Neural progenitor cell (in vitro differentiated cells): ENCODE results near the gene ADRB1.

Experiments used
- EZH2 ChIP-seq: fragments of 200-600 bp; sonication (generic); IDR thresholded peaks from 2 replicates; pipeline ENCODE4 v1.6.1; 2017; ENCODE audit warnings: antibody characterized with exemption, mild to moderate bottlenecking, moderate library complexity
- TF ChIP-seq, protein P1 (sequence below): fragments of 200-600 bp; sonication (generic); IDR thresholded peaks from 2 replicates; pipeline ENCODE4 v1.5.1; 2017; ENCODE audit warnings: antibody characterized with exemption, mild to moderate bottlenecking

DNA sequence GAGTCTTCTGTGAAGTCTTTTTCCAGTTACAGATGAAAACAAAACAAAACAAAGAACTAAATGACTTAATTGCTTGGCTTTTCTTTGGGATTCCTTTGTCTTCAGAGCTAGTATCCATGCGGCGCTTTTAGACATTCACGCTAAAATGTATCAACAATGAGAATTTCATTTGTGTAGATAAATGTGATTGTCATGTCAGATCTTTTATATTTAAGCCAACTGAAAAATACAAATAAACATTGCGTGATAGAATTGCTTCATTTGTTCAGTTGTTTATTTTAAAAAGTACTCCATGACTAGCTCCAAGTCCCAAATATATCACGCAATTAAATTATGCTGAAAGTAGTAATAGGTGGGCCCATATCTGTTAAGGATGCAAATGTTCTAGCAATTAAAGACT, 7.9 kb upstream of the ADRB1 start:
- TF ChIP-seq, protein P1, sequence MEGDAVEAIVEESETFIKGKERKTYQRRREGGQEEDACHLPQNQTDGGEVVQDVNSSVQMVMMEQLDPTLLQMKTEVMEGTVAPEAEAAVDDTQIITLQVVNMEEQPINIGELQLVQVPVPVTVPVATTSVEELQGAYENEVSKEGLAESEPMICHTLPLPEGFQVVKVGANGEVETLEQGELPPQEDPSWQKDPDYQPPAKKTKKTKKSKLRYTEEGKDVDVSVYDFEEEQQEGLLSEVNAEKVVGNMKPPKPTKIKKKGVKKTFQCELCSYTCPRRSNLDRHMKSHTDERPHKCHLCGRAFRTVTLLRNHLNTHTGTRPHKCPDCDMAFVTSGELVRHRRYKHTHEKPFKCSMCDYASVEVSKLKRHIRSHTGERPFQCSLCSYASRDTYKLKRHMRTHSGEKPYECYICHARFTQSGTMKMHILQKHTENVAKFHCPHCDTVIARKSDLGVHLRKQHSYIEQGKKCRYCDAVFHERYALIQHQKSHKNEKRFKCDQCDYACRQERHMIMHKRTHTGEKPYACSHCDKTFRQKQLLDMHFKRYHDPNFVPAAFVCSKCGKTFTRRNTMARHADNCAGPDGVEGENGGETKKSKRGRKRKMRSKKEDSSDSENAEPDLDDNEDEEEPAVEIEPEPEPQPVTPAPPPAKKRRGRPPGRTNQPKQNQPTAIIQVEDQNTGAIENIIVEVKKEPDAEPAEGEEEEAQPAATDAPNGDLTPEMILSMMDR = no peak
- no peak for TF ChIP-seq EZH2
